T-cell (primary cell): ENCODE results near the gene CYP2W1. TPM values are rescaled to one million over a fixed set of nuclear protein-coding genes. Genes with fewer than 3 reads are reported as not detected.

Experiments used
- total RNA-seq, 35 experiments: library from RNA in 6 of 35; stranded (reverse) in 6 of 35; fragments of 120-200 nt in 1 of 35; gene quantifications; one replicate each; pipeline versions ENCODE4 v1.2.1 to v1.2.4 and lab custom pipeline; 2013 to 2026

Gene CYP2W1
- total RNA-seq, 5 donors from 2014 or later (not counting 1 experiment from before 2014, with no cell fraction given): 0.19 TPM; not detected in 4

Other genes with a start within 250 kb of the CYP2W1 start
- 100 to 1,000 TPM in 3 of 5 donors, 10 to 100 TPM in 2; 90.8 to 299 (median 279) TPM for gene SUN1, start 150.7 kb upstream of the CYP2W1 start, total RNA-seq
- 10 to 100 TPM; 52.2 to 76.4 (median 54.7) TPM for gene GET4, start 106.6 kb upstream of the CYP2W1 start, total RNA-seq
- gene ADAP1, start 28.5 kb upstream of the CYP2W1 start, total RNA-seq: 10 to 100 TPM; 10.6 to 26.9 (median 23.5) TPM
- gene COX19, start 7.6 kb upstream of the CYP2W1 start, total RNA-seq: 10 to 100 TPM; 38.0 to 50.9 (median 43.7) TPM
- gene GPR146, start 61.4 kb downstream of the CYP2W1 start, total RNA-seq: 10 to 100 TPM; 11.9 to 14.7 (median 13.0) TPM
- gene GPER1, start 104.9 kb downstream of the CYP2W1 start, total RNA-seq: under 1 TPM in 3 of 5 donors, not detected in 2; 0.23 to 0.41 (median 0.26) TPM
- gene ZFAND2A, start 177.0 kb downstream of the CYP2W1 start, total RNA-seq: 10 to 100 TPM; 26.6 to 77.3 (median 30.1) TPM
- gene UNCX, start 249.7 kb downstream of the CYP2W1 start, total RNA-seq: not detected